AML-193 (cell line): ENCODE measurements around the gene GSE1.

Experiments used
- DNase-seq, 2 experiments: peaks; one replicate each; lab custom pipeline; 2025; lab: John Stamatoyannopoulos, UW

The GSE1 gene

DNA sequence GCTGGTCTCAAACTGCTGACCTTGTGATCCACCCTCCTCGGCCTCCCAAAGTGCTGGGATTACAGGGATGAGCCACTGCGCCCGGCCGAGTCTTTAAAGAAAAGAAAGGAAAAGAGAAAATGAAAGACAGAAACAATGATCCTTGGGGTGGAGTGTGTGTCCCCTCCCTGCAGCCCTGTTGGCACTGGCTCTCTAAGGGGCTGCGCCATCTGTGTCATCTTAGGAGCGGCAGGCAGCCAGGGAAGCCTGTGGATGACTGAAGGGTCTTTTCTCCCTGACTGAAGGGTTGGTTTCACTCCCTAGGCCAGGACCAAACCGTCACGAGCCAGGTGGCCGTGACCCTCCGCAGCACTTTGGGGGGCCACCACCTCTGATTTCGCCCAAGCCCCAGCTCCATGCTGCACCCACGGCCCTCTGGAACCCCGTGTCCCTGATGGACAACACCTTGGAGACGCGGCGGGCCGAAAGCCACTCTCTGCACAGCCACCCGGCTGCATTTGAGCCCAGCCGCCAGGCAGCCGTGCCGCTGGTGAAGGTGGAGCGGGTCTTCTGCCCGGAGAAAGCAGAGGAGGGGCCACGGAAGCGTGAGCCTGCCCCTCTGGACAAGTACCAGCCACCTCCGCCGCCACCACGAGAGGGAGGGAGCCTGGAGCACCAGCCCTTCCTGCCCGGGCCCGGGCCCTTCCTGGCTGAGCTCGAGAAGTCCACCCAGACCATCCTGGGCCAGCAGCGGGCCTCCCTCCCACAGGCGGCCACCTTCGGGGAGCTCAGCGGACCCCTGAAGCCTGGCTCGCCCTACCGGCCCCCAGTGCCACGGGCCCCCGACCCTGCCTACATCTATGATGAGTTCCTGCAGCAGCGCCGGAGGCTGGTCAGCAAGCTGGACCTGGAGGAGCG lies 48.0 kb downstream of the GSE1 start:
- no peak for DNase-seq

DNA sequence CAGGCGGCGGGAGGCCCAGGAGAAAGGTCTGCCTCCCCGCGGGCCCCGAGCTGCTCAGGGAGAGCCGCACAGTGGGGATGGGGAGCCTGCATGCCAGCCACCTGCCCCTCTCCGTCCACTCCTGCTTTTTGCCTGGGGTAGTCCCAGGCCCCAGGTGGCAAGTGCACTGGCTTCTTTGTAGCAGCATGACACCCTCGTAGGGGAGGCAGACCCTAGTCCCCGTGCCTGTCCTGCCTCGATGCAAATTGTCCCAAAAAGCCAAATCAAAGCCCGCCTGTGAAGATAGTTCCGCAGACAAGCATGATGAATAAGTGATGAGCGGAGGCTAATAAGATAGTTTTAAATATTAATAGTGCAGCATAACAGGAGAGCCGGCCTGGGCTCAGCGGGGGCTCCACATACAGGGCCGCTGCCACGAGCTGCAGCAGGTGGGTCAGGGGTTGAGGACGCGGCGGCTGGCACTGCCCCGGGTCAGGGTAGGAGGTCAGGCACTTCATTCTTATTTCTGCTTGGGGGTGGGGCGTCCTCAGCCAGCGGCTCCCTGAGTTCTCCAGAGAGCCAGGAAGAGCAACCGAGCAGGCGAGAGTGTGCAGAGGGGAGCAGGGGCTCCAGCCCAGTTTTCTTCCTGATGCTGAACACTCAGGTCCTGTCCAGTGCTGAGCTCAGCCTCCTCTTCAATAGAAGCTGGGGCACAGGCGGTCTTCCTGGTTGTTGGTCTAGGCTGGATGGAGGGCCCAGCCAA lies 48.8 kb downstream of the GSE1 start:
- DNase-seq, result no peak

DNA sequence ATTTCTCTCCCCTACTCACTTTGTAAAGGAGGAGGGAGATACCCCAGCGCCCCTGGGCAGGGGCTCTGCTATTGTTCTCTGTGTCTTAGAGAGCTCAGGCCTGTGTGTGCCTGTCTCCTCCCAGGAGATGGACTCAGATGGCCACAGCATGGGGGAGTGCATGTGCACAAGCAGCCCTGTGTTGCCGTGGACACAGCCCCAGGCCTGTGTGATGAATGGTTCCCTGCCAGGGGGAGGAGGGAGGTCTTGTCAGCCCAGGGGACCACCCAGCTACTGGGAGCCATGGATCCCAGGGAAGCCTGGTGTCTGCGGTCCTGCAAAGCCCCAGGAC lies 49.3 kb downstream of the GSE1 start:
- DNase-seq, result no peak

- DNase-seq, result no peak
Observed at GRCh38 chr16:85662976-85663830, 50.1 kb downstream of the GSE1 start.

- DNase-seq, result no peak
Observed at GRCh38 chr16:85663891-85664321, 50.8 kb downstream of the GSE1 start.

DNA sequence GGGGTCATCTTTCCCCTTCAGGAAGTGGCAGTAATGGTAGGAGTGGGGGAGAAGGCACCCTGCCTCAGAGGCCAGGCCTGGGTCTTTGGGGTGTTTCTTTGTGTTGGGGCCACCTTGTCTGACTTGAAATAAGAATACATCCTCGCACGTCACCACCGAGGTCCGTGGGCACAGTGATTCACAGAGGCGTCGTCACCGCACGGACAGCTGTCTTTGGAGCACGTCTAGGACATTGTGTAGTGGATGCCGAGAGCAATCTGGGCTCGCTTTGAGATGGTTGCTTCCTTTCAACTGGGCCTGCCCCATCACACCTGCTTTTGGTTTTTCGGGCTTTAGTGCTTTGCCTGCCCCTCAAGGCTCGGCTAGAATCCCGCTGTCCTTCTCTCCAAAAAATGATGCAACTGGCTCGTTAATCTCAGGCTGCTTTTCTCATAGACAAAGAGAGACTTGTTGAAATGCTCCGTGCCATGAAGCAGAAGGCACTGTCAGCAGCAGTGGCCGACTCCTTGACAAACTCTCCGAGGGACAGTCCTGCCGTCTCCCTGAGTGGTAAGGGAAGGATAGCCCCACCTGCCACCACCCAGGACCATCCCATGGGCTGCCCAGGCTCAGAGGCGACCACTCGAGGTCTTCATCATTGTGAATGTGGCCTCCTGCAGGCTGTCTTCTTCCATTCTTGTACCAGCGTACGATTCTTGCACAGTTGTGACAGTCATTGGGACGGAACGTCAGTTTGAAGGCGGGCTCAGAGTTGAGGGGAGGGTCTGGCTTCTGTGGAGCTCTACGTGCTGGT lies 51.7 kb downstream of the GSE1 start:
- no peak for DNase-seq

DNA sequence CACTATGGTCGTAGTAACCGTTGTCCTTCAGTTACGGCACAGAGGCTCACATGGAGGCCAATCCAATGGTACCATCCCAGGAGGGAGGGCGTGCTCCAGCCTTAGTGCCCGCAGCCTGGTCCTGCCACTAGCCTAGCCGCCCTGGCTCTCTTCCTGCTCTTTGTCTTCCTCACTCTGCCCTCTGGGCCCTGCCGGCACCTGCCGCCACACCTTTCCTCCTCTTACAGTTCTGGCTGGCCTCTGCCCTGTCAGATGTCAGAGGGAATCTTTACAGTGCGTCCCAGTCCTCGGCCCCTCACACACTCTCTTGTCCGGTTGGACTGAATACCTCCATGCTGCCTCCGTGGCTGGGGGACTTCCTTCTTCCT lies 52.2 kb downstream of the GSE1 start:
- DNase-seq, result no peak

- DNase-seq, result no peak
Observed at GRCh38 chr16:85665929-85666328, 52.8 kb downstream of the GSE1 start.

- DNase-seq, result no peak
Observed at GRCh38 chr16:85667261-85667660, 54.1 kb downstream of the GSE1 start.

DNA sequence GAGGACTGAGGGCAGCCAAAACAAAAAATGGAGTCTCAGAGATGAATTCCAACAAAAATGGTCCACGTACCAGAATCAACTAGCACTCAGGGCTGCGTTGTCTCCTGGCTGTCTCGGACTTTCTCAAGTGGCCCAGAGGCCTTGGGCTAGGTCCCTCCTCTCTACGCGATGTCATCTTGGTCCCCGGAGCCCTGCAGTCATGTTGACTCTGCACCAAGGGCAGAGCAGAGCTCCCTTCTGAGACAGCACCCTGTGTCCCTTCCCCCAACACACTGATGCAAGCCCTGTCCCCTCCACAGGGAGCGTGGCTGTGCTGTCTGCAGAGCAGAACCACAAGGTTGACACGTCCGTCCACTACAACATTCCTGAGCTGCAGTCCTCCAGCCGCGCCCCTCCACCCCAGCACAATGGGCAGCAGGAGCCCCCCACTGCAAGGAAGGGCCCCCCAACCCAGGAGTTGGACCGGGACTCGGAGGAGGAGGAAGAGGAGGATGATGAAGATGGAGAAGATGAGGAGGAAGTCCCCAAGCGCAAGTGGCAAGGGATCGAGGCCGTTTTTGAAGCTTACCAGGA lies 54.8 kb downstream of the GSE1 start:
- DNase-seq, result no peak

DNA sequence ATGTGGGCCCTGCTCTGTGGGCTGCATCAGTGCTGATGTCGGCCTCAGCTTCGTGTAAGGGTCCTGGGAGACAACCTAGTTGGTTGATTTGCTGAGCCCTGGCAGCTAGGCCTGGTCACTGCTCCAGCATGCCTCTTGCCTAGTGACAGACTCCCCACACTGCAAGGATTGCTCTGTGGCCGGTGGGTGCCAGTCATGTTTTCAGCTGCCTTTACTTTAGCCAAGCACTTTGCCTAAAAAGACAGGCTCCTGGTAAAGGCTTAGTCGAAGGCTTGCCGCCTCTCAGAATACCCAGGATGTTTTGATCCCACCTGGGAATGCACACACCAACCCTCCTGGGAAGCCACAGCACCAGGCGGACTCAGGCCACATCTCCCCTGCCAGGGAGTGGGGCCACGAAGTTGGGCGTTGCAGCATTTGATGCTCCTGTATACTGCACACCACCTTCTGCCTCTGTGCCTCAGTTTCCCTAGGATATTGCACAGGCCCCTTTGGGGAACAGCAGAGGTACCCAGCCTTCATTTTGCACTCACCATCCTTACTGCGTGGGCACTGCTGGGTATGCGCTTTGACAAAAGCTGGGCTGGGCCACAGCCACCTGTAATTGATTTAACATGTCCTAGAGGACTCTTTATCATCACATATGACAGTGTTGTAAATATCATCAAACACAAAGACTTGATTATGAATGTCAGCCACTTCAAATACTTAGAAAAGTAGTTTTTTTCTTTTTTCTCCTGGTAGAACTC lies 55.7 kb downstream of the GSE1 start:
- DNase-seq, result no peak

- DNase-seq, result no peak
Observed at GRCh38 chr16:85670840-85671239, 57.7 kb downstream of the GSE1 start.

DNA sequence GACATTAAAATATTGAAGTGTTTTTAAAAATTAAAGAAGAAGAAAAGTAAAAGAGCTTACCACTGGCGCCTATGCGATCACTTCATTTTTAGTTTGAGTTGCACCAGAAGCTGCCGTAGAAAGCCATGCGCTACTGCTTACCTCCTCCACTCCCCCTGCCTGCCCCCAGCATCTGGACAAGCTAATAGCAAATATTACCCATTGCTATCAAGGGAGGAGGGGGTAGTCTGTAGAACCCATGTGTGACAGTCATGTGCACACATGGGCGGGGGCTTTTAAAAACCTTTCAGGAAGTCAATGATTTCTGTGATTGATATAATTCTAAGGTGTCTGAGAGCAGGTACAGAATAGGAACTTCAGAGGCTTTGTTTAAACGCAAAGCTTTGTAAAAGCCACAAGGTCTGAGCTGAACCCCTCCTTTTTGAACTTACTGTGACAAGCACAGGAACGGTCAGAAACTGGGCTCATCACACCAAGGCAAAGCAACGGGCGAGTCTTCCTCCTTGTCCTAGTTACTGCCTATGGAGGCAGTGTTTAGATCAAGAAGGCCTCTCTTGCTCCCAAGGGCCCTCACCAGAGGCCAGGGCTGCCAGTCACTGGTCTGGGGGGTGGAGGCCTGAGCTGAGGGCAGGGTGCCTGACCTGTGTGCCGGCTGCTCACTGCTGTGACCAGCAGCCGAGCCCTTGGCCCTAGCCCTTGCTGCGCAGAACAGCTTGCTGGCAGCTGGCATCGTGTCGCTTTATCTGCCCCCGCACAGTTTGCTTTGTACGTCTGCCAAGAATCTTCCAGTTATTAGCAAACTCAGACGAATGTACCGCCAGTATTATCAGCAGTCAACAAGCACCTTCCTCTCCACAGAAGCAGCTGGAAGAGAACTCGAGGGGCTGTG lies 60.7 kb downstream of the GSE1 start:
- no peak for DNase-seq

- DNase-seq, result no peak
Observed at GRCh38 chr16:85674418-85674755, 61.3 kb downstream of the GSE1 start.

GRCh38 chr16:85674828-85675227 lies 61.7 kb downstream of the GSE1 start:
- DNase-seq, result no peak

DNA sequence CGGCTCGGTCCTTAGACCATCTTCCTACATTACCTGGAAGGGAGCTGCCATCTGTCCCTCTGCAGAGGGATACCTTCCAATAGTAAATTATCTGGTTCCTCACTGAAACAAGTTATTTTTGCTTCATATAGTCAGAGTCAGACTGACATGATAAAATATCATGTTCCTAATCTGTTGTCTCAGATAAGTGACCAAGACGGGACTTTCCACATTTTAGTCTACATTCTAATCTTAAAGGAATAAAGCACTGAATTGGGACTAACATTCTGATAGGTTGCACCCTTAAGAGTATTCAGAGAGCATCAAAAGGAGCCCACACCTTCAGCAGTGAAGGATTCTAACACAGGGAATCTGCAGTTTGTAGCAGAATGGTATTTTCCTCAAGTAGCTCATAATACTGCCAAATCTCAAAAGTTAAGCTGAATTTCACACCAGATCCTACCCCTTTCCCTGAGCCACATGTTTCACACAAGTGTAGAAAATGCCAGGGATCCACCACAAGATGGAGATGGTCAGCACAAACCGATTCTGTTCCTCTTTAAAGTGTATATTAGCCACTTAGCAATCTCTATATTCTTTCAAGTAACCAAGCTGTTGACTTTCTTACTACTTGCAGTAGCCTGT lies 62.2 kb downstream of the GSE1 start:
- peak; percentile 50 to 66 for DNase-seq

DNA sequence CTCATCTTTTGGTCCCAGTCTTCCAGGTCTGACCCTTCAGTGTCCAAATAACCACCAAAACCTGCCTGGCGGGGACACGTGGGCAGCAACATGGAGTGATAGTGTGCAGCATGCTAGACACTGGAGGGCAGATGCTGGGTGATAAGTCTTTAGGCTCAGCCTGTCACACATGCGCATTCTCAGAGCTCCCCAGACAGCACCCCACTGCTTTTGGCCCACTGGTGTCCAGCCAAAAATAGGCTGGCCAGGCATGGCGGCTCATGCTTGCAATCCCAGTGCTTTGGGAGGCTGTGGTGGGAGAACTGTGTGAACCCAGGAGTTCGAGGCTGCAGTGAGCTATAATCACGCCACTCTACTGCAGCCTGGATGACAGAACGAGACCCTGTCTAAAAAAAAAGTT lies 63.3 kb downstream of the GSE1 start:
- no peak for DNase-seq

- DNase-seq, result no peak
Observed at GRCh38 chr16:85677383-85677967, 64.4 kb downstream of the GSE1 start.

DNA sequence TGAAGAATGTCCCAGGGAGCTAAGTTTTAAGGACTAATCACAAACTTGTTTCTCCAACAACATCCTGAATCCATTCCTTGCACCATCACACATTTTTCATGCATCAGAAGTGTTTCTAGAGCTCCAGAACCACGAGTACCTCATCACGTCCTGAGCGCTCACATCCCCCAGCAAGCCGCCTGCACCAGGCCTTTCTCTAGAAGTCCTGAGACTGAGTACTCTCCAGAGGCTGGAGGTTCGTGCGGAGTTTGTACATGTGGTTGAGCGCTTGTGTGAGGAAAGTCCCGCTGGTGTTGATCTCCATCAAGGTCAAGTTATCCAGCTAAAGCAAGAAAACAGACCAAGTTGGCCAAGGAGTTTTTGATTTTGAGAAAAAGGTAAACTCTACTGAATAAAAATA lies 64.9 kb downstream of the GSE1 start:
- no peak for DNase-seq
